ENCODE measurements around the gene ABLIM3. TPM values are rescaled to one million over a fixed set of nuclear protein-coding genes. Genes with fewer than 3 reads are reported as not detected.

Gene ABLIM3
- total RNA-seq, 3 donors from 2014 or later (not counting 1 experiment from before 2014, with no cell fraction given): 0.41 to 2.4 (median 1.2) TPM

DNA sequence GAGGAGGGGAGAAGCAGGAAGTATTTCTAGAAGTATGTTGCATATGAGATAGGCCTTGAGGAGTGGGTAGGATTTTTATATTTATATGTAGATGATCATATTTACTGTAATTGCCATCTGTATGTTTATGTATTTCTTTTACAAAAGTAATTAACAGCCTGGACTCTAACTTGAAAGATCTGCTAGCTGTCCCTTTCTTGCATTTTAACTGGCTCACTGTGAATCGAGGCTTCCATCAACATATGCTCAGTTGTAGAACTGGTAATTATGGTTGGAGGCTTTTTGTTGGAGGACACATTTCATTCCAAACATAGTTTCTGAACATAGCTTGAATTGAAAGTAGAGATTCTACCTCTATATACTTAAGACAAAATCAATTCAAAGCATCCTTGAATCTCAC lies 23.4 kb downstream of the ABLIM3 start:
- H3K9me3 ChIP-seq (ENCODE audit: control insufficient read depth, insufficient read depth, low read length): no peaks in the 10 kb centered on the region
- no peaks in the 10 kb centered on the region for H3K4me1 Mint-ChIP-seq
- H3K27ac ChIP-seq (ENCODE audit: low read length): no peak overlapping the region
- no peaks in the 10 kb centered on the region for H3K4me1 ChIP-seq (ENCODE audit: control insufficient read depth, insufficient read depth, low read length)
- H3K4me3 ChIP-seq (ENCODE audit: low read length): no peak overlapping the region
- no peaks in the 10 kb centered on the region for H3K36me3 Mint-ChIP-seq
- H3K9me3 Mint-ChIP-seq: no peaks in the 10 kb centered on the region
- no peaks in the 10 kb centered on the region for H3K36me3 ChIP-seq (ENCODE audit: control insufficient read depth, insufficient read depth, low read length)
- H3K27me3 ChIP-seq (ENCODE audit: control insufficient read depth, insufficient read depth, low read length): no peaks in the 10 kb centered on the region
- ATAC-seq: no peak
- 100% methylated on average over 1 of the region's 1 CpG for WGBS (ENCODE audit: insufficient coverage)
- DNase-seq: no peak
- H3K27ac Mint-ChIP-seq: no peak overlapping the region
- peaks cover 10 to 22% of the 10 kb centered on the region in 2 donors for H3K27me3 Mint-ChIP-seq (ENCODE audit: low read depth in 2 of 2)
- TF ChIP-seq, protein P1, sequence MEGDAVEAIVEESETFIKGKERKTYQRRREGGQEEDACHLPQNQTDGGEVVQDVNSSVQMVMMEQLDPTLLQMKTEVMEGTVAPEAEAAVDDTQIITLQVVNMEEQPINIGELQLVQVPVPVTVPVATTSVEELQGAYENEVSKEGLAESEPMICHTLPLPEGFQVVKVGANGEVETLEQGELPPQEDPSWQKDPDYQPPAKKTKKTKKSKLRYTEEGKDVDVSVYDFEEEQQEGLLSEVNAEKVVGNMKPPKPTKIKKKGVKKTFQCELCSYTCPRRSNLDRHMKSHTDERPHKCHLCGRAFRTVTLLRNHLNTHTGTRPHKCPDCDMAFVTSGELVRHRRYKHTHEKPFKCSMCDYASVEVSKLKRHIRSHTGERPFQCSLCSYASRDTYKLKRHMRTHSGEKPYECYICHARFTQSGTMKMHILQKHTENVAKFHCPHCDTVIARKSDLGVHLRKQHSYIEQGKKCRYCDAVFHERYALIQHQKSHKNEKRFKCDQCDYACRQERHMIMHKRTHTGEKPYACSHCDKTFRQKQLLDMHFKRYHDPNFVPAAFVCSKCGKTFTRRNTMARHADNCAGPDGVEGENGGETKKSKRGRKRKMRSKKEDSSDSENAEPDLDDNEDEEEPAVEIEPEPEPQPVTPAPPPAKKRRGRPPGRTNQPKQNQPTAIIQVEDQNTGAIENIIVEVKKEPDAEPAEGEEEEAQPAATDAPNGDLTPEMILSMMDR (IDR thresholded peaks at IDR 0.05): no peak
- no peak overlapping the region for H3K4me3 Mint-ChIP-seq
- intact Hi-C loops (cut with micrococcal nuclease): no loop called here

DNA sequence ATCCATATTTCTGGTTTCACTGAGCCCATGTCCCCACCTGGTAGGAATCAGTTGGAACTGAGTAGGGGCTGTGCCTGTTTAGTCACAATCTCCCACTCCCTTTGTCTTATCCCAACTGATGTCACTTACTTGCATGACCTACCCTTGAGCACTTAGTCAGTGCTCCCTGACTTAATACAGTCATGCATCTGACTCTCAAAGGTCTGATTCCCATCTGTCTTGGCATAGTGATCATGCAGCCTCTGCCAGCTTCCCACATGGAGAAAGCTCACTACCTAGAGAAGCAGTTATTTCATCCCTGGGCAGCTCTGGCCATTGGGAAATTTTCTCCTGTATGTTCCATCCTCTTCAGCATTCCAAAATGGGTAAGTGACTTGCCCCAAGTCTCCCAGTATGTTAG lies 24.8 kb downstream of the ABLIM3 start:
- Mint-ChIP-seq H3K4me1 (no peaks in the 10 kb centered on the region), H3K36me3 (no peaks in the 10 kb centered on the region), H3K4me3 (no peak overlapping the region), H3K27ac (no peak overlapping the region), H3K9me3 (no peaks in the 10 kb centered on the region), H3K27me3 (ENCODE audit: low read depth in 2 of 2) (peaks cover 13 to 36% of the 10 kb centered on the region in 2 donors)
- Histone ChIP-seq H3K4me1 (ENCODE audit: control insufficient read depth, insufficient read depth, low read length) (no peaks in the 10 kb centered on the region), H3K9me3 (ENCODE audit: control insufficient read depth, insufficient read depth, low read length) (no peaks in the 10 kb centered on the region), H3K27ac (ENCODE audit: low read length) (no peak overlapping the region), H3K4me3 (ENCODE audit: low read length) (no peak overlapping the region), H3K27me3 (ENCODE audit: control insufficient read depth, insufficient read depth, low read length) (no peaks in the 10 kb centered on the region), H3K36me3 (ENCODE audit: control insufficient read depth, insufficient read depth, low read length) (no peaks in the 10 kb centered on the region)
- DNase-seq (no peak), ATAC-seq (no peak)
- TF ChIP-seq, protein P1 (IDR thresholded peaks at IDR 0.05): no peak
- intact Hi-C loops (cut with micrococcal nuclease): no loop called here

DNA sequence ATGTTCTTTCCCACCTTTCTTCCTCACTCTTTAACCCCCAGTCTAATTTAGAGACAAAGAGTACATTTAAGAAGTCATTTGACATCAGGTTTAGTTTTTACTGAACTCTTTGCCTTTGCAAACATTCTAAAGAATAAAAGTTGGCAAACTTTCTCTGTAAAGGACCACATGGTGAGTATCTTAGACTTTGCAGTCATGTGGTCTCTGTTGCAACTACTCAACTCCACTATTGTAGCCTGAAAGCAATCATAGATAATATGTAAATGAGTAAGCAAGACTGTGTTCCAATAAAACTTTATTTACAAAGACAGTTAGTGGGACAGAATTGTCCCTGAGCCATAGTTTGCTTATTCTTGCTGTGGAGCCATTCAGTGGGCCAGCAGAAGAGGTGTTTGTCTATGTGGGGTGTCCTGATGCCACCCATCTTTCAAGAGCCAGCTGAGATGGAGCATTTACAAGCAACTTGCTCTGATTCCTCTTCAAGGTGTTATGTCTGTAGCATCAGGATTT lies 25.4 kb downstream of the ABLIM3 start:
- Histone ChIP-seq H3K36me3 (ENCODE audit: control insufficient read depth, insufficient read depth, low read length) (no peaks in the 10 kb centered on the region), H3K4me3 (ENCODE audit: low read length) (no peak overlapping the region), H3K4me1 (ENCODE audit: control insufficient read depth, insufficient read depth, low read length) (no peaks in the 10 kb centered on the region), H3K27ac (ENCODE audit: low read length) (no peak overlapping the region), H3K9me3 (ENCODE audit: control insufficient read depth, insufficient read depth, low read length) (no peaks in the 10 kb centered on the region), H3K27me3 (ENCODE audit: control insufficient read depth, insufficient read depth, low read length) (peaks cover 2% of the 10 kb centered on the region)
- TF ChIP-seq, protein P1 (IDR thresholded peaks at IDR 0.05): no peak
- no peaks in the 10 kb centered on the region for H3K36me3 Mint-ChIP-seq
- no peaks in the 10 kb centered on the region for H3K9me3 Mint-ChIP-seq
- intact Hi-C loops (cut with micrococcal nuclease): no loop called here
- H3K4me3 Mint-ChIP-seq: no peak overlapping the region
- H3K27ac Mint-ChIP-seq: no peak overlapping the region
- ATAC-seq: no peak
- no peak for DNase-seq
- H3K27me3 Mint-ChIP-seq (ENCODE audit: low read depth in 2 of 2): peaks cover 13 to 32% of the 10 kb centered on the region in 2 donors
- no peaks in the 10 kb centered on the region for H3K4me1 Mint-ChIP-seq

DNA sequence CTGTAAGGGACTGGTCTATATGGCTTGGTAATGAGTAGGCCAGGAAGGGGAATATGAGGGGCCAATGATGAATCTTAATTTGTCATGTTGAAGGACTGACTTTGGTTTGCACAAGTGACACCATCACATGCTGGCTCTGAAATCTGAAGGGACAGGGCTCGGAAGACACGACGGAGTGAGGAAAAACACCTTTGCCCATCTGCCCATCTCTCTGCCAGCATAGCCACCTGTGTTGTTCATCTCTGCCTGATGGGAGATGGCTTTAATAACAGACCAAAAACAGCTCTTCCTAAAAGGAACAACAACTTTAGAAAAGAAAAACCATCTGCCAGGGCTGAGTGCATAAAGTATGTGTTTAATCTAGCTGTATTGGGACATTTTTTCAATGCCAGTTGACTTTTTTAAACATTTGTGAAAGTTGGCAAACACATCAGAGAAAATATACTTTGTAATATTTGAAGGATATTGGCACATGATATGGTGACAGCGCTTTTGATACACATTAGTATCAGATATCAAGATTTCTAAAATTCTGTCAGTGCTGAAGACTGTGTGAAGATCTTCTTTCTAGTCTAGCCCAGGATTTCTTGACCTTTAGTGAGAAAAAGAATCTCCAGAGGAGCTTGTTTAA lies 27.1 kb downstream of the ABLIM3 start:
- WGBS (ENCODE audit: insufficient coverage): 90% methylated on average over 3 of the region's 4 CpGs
- H3K4me3 ChIP-seq (ENCODE audit: low read length): no peak overlapping the region
- H3K4me1 Mint-ChIP-seq: no peaks in the 10 kb centered on the region
- no peak for ATAC-seq
- no peak overlapping the region for H3K27ac ChIP-seq (ENCODE audit: low read length)
- no peaks in the 10 kb centered on the region for H3K36me3 ChIP-seq (ENCODE audit: control insufficient read depth, insufficient read depth, low read length)
- intact Hi-C loops (cut with micrococcal nuclease): no loop called here
- no peaks in the 10 kb centered on the region for H3K36me3 Mint-ChIP-seq
- DNase-seq: no peak
- peaks cover 2% of the 10 kb centered on the region for H3K27me3 ChIP-seq (ENCODE audit: control insufficient read depth, insufficient read depth, low read length)
- no peak overlapping the region for H3K4me3 Mint-ChIP-seq
- H3K27me3 Mint-ChIP-seq (ENCODE audit: low read depth in 2 of 2): peaks cover 16 to 30% of the 10 kb centered on the region in 2 donors
- no peak overlapping the region for H3K27ac Mint-ChIP-seq
- H3K4me1 ChIP-seq (ENCODE audit: control insufficient read depth, insufficient read depth, low read length): no peaks in the 10 kb centered on the region
- H3K9me3 Mint-ChIP-seq: no peaks in the 10 kb centered on the region
- H3K9me3 ChIP-seq (ENCODE audit: control insufficient read depth, insufficient read depth, low read length): no peaks in the 10 kb centered on the region
- TF ChIP-seq, protein P1 (IDR thresholded peaks at IDR 0.05): no peak

All from natural killer cell (primary cell).